Fibroblast of lung (primary cell): ENCODE measurements around the gene GPRC5C. TPM values are rescaled to one million over a fixed set of nuclear protein-coding genes. Genes with fewer than 3 reads are reported as not detected.

ENCODE experiments used
- DNase-seq, 2 donors: peaks; one replicate each; pipeline versions ENCODE4 v3.0.0 to v3.0.0-alpha.2; 2010; ENCODE audit warnings: low read depth in 2 of 2
- H2AFZ ChIP-seq: 2 replicates; pipeline ENCODE4 v1.5.1; 2012; ENCODE audit warnings: low read length, control low read depth, inconsistent platforms
- H3K27ac ChIP-seq: 2 replicates; pipeline ENCODE4 v1.5.1; 2011; ENCODE audit warnings: low read length, control low read depth; ENCODE audit not compliant: insufficient read depth
- H3K27me3 ChIP-seq: 2 replicates; pipeline ENCODE4 v1.5.1; 2011; ENCODE audit warnings: mild to moderate bottlenecking, low read length; ENCODE audit not compliant: control insufficient read depth, insufficient read depth
- H3K36me3 ChIP-seq: 2 replicates; pipeline ENCODE4 v1.5.1; 2011; ENCODE audit warnings: low read length; ENCODE audit not compliant: control insufficient read depth, insufficient read depth
- H3K4me1 ChIP-seq: 2 replicates; pipeline ENCODE4 v1.5.1; 2011; ENCODE audit warnings: low read length; ENCODE audit not compliant: control insufficient read depth, insufficient read depth; ENCODE audit errors: extremely low read depth
- H3K4me2 ChIP-seq: 2 replicates; pipeline ENCODE4 v1.5.1; 2011; ENCODE audit warnings: low read length, control low read depth; ENCODE audit not compliant: insufficient read depth; ENCODE audit errors: extremely low read depth
- H3K4me3 ChIP-seq, 4 experiments: fragments of 200-600 bp in 1 of 4; sonication (generic) in 1 of 4; replicated peaks in 1 of 4; 2 replicates each; pipeline ENCODE4 v1.5.1; 2011 to 2016; ENCODE audit warnings: low read length in 4 of 4, low read depth in 3 of 4, mild to moderate bottlenecking in 3 of 4, control low read depth in 2 of 4, inconsistent platforms in 1 of 4, mixed read lengths in 1 of 4; ENCODE audit not compliant: insufficient read depth in 1 of 4; ENCODE audit errors: control extremely low read depth in 1 of 4
- H3K79me2 ChIP-seq: 2 replicates; pipeline ENCODE4 v1.5.1; 2012; ENCODE audit warnings: mild to moderate bottlenecking, low read length, inconsistent platforms; ENCODE audit not compliant: control insufficient read depth, insufficient read depth
- H3K9ac ChIP-seq: 2 replicates; pipeline ENCODE4 v1.5.1; 2011; ENCODE audit warnings: mild to moderate bottlenecking, low read length, control low read depth; ENCODE audit not compliant: insufficient read depth
- H3K9me3 ChIP-seq: 2 replicates; pipeline ENCODE4 v1.5.1; 2012; ENCODE audit warnings: low read depth, low read length; ENCODE audit not compliant: control insufficient read depth, insufficient read depth
- H4K20me1 ChIP-seq: 2 replicates; pipeline ENCODE4 v1.5.1; 2011; ENCODE audit warnings: low read length; ENCODE audit not compliant: control insufficient read depth, insufficient read depth; ENCODE audit errors: extremely low read depth
- CTCF ChIP-seq, 2 donors: IDR thresholded peaks in 1 of 2; conservative IDR thresholded peaks in 1 of 2; 1 replicate in 1 of 2; 2 replicates in 1 of 2; pipeline ENCODE4 v1.5.1; 2011 to 2012; ENCODE audit warnings: low read length in 2 of 2, control low read depth in 1 of 2, inconsistent platforms in 1 of 2, low read depth in 1 of 2, mild to moderate bottlenecking in 1 of 2
- EZH2 ChIP-seq: IDR thresholded peaks from 2 replicates; pipeline ENCODE4 v1.5.1; 2012; ENCODE audit warnings: low read length, control low read depth, mild to moderate bottlenecking; ENCODE audit errors: missing control alignments
- polyA plus RNA-seq, 2 donors: library from polyadenylated mRNA; depleted of rRNA in 1 of 2; stranded (reverse) in 1 of 2; unstranded in 1 of 2; fragments of >200 nt; gene quantifications; 2 replicates each; pipeline ENCODE4 v1.2.1, GENCODE V29; 2011 to 2012; ENCODE audit warnings: missing spikeins in 1 of 2
- total RNA-seq: library from RNA; depleted of rRNA; stranded (reverse); fragments of >200 nt; gene quantifications from 2 replicates; pipeline ENCODE4 v1.2.1, GENCODE V29; 2014

Gene GPRC5C
- total and polyA plus RNA-seq, 2 donors (not counting 1 experiment from before 2014, with no cell fraction given), result 0.11 to 1.5 TPM

- TF ChIP-seq EZH2 (no peak), CTCF (conservative IDR thresholded peaks at IDR 0.05 in 1 of 2, IDR thresholded peaks at IDR 0.05 in 1 of 2; ENCODE audit: low read depth in 1 of 2, low read length in 2 of 2) (no peak)
- Histone ChIP-seq H3K79me2 (no peaks in the 10 kb centered on the region), H3K4me3 (no peak overlapping the region), H3K4me1 (no peaks in the 10 kb centered on the region), H3K36me3 (no peaks in the 10 kb centered on the region), H3K9me3 (no peaks in the 10 kb centered on the region), H3K9ac (no peak overlapping the region), H3K27ac (no peak overlapping the region), H3K27me3 (no peaks in the 10 kb centered on the region), H3K4me2 (no peak overlapping the region), H2AFZ (no peak overlapping the region), H4K20me1 (no peaks in the 10 kb centered on the region)
- DNase-seq, result peak in 1 of 2 donors; percentile 60
Measured at GRCh38 chr17:74386386-74386785, 45.5 kb upstream of the GPRC5C start.

GRCh38 chr17:74387365-74388218 lies 44.3 kb upstream of the GPRC5C start:
- Histone ChIP-seq H3K9me3 (no peaks in the 10 kb centered on the region), H3K27me3 (no peaks in the 10 kb centered on the region), H3K4me2 (no peak overlapping the region), H3K4me3 (no peak overlapping the region), H3K4me1 (no peaks in the 10 kb centered on the region), H3K36me3 (no peaks in the 10 kb centered on the region), H3K79me2 (no peaks in the 10 kb centered on the region), H3K27ac (no peak overlapping the region), H2AFZ (no peak overlapping the region), H4K20me1 (no peaks in the 10 kb centered on the region), H3K9ac (no peak overlapping the region)
- TF ChIP-seq EZH2 (no peak), CTCF (conservative IDR thresholded peaks at IDR 0.05 in 1 of 2, IDR thresholded peaks at IDR 0.05 in 1 of 2; ENCODE audit: low read depth in 1 of 2, low read length in 2 of 2) (no peak)
- no peak for DNase-seq

GRCh38 chr17:74389084-74389753 lies 42.7 kb upstream of the GPRC5C start:
- Histone ChIP-seq H3K9me3 (no peaks in the 10 kb centered on the region), H3K36me3 (no peaks in the 10 kb centered on the region), H3K4me3 (no peak overlapping the region), H3K9ac (no peak overlapping the region), H3K27ac (no peak overlapping the region), H3K79me2 (no peaks in the 10 kb centered on the region), H3K4me2 (no peak overlapping the region), H2AFZ (no peak overlapping the region), H4K20me1 (no peaks in the 10 kb centered on the region), H3K4me1 (no peaks in the 10 kb centered on the region), H3K27me3 (no peaks in the 10 kb centered on the region)
- DNase-seq, result no peak
- TF ChIP-seq CTCF (conservative IDR thresholded peaks at IDR 0.05 in 1 of 2, IDR thresholded peaks at IDR 0.05 in 1 of 2; ENCODE audit: low read depth in 1 of 2, low read length in 2 of 2) (no peak), EZH2 (no peak)
